ENCODE measurements around the gene PYM1. TPM values are rescaled to one million over a fixed set of nuclear protein-coding genes. Genes with fewer than 3 reads are reported as not detected.

PYM1 gene
- polyA plus RNA-seq, 1 donor from 2014 or later: 49.3 TPM

DNA sequence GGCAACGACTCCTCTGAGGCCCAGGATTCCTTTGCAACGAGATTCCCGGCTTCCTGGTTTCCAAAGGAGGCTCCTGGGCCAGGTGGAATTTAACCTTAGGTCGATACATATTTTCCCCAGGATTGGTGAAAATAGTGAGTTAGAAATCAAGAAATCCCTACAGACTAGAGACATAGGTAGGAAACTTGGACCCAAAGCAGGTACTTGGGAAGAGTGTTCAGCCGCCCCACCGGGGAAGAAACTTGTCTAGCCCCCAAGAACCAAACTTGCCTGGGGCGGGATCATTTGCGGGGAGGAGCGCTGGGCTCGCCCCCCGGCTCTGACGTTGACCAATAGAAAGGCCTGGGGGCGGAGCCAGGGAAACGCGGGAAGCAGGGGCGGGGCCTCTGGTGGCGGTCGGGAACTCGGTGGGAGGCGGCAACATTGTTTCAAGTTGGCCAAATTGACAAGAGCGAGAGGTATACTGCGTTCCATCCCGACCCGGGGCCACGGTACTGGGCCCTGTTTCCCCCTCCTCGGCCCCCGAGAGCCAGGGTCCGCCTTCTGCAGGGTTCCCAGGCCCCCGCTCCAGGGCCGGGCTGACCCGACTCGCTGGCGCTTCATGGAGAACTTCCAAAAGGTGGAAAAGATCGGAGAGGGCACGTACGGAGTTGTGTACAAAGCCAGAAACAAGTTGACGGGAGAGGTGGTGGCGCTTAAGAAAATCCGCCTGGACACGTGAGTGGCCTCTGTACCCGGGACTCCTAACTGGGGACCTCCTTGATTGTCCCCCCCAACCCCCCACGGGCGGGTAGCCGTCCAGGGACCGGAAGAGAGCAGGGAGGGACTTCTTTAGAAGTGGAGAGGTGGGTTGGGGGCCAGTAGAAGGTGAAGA is 39.0 kb upstream of the PYM1 start, which contains the start of gene CDK2:
TSS of gene CDK2 (plus strand) at position 423 of the 874 bp plus-strand sequence. CDS start at position 602, 179 bp downstream.
- H3K9ac ChIP-seq (ENCODE audit: low read length): peak within 1 kb of the TSS; percentile 34
- no peak within 1 kb of the TSS for H3K27ac ChIP-seq (ENCODE audit: low read length)
- no peaks in the 10 kb centered on the region for H3K9me3 ChIP-seq (ENCODE audit: low read length)
- no peaks in the 10 kb centered on the region for H3K9me2 ChIP-seq (ENCODE audit: insufficient read depth, low read length)
- H3K4me3 ChIP-seq (ENCODE audit: low read length): peak within 1 kb of the TSS; percentile 83
- peak within 1 kb of the TSS; percentile 57 for H2AFZ ChIP-seq (ENCODE audit: low read depth, low read length)
- H3K4me2 ChIP-seq (ENCODE audit: low read length): peak within 1 kb of the TSS; percentile 68
- H4K20me1 ChIP-seq (ENCODE audit: insufficient read depth): no peaks in the 10 kb centered on the region
- H3K36me3 ChIP-seq (ENCODE audit: insufficient read depth, low read length): no peaks in the 10 kb centered on the region
- TF ChIP-seq MXI1 (conservative IDR thresholded peaks at IDR 0.05; ENCODE audit: poor library complexity, severe bottlenecking): no peak
- TF ChIP-seq, protein P1, sequence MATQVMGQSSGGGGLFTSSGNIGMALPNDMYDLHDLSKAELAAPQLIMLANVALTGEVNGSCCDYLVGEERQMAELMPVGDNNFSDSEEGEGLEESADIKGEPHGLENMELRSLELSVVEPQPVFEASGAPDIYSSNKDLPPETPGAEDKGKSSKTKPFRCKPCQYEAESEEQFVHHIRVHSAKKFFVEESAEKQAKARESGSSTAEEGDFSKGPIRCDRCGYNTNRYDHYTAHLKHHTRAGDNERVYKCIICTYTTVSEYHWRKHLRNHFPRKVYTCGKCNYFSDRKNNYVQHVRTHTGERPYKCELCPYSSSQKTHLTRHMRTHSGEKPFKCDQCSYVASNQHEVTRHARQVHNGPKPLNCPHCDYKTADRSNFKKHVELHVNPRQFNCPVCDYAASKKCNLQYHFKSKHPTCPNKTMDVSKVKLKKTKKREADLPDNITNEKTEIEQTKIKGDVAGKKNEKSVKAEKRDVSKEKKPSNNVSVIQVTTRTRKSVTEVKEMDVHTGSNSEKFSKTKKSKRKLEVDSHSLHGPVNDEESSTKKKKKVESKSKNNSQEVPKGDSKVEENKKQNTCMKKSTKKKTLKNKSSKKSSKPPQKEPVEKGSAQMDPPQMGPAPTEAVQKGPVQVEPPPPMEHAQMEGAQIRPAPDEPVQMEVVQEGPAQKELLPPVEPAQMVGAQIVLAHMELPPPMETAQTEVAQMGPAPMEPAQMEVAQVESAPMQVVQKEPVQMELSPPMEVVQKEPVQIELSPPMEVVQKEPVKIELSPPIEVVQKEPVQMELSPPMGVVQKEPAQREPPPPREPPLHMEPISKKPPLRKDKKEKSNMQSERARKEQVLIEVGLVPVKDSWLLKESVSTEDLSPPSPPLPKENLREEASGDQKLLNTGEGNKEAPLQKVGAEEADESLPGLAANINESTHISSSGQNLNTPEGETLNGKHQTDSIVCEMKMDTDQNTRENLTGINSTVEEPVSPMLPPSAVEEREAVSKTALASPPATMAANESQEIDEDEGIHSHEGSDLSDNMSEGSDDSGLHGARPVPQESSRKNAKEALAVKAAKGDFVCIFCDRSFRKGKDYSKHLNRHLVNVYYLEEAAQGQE (IDR thresholded peaks at IDR 0.05; ENCODE audit: borderline replicate concordance): no peak
- no peaks in the 10 kb centered on the region for H3F3A ChIP-seq (ENCODE audit: insufficient read depth, low read length, poor library complexity, severe bottlenecking)
- H3K27me3 ChIP-seq (ENCODE audit: insufficient read depth, low read depth, low read length): no peaks in the 10 kb centered on the region
- H3K79me2 ChIP-seq (replicated peaks; ENCODE audit: insufficient read depth, low read length): no peaks in the 10 kb centered on the region

DNA sequence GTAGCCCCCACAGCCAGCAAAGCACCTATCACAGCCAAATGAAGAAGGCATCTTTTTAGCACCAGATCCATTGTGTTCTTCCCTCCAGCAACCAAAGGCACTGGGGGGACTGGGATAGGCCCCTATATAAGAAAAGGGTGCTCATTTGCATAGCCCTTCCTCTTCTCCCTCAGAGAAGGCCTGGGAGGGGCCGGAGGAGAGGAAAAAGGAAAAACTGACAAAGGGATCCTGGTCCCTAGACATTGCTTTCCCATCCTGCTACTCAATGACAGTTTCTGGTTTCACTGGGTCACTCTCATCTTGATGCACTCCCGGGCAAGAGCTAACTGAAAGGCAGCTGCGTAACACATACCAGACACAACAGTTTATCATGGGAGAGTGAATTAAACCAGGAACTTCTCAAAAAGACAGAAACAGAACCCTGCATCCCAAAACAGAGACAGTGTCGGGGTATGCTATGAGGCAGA is 38.3 kb upstream of the PYM1 start, which contains the start of gene PMEL:
TSS of gene PMEL (minus strand) at position 102 of the 467 bp plus-strand sequence. CDS start at position 71, 31 bp downstream.
- peak within 1 kb of the TSS; percentile 57 for H2AFZ ChIP-seq (ENCODE audit: low read depth, low read length)
- H3K9ac ChIP-seq (ENCODE audit: low read length): peak within 1 kb of the TSS; percentile 34
- H3K4me2 ChIP-seq (ENCODE audit: low read length): peak within 1 kb of the TSS; percentile 68
- TF ChIP-seq MXI1 (conservative IDR thresholded peaks at IDR 0.05; ENCODE audit: poor library complexity, severe bottlenecking): no peak
- no peak for TF ChIP-seq TAF1 (IDR thresholded peaks at IDR 0.05; ENCODE audit: low read depth)
- no peak for TF ChIP-seq EZH2 (IDR thresholded peaks at IDR 0.05; ENCODE audit: borderline replicate concordance, insufficient read depth, low read length, poor library complexity, severe bottlenecking)
- TF ChIP-seq, protein P2, sequence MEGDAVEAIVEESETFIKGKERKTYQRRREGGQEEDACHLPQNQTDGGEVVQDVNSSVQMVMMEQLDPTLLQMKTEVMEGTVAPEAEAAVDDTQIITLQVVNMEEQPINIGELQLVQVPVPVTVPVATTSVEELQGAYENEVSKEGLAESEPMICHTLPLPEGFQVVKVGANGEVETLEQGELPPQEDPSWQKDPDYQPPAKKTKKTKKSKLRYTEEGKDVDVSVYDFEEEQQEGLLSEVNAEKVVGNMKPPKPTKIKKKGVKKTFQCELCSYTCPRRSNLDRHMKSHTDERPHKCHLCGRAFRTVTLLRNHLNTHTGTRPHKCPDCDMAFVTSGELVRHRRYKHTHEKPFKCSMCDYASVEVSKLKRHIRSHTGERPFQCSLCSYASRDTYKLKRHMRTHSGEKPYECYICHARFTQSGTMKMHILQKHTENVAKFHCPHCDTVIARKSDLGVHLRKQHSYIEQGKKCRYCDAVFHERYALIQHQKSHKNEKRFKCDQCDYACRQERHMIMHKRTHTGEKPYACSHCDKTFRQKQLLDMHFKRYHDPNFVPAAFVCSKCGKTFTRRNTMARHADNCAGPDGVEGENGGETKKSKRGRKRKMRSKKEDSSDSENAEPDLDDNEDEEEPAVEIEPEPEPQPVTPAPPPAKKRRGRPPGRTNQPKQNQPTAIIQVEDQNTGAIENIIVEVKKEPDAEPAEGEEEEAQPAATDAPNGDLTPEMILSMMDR (IDR thresholded peaks at IDR 0.05; ENCODE audit: poor library complexity, severe bottlenecking): no peak
- TF ChIP-seq RAD21 (conservative IDR thresholded peaks at IDR 0.05): no peak
- H3K79me2 ChIP-seq (replicated peaks; ENCODE audit: insufficient read depth, low read length): no peaks in the 10 kb centered on the region
- H3F3A ChIP-seq (ENCODE audit: insufficient read depth, low read length, poor library complexity, severe bottlenecking): no peaks in the 10 kb centered on the region
- H4K20me1 ChIP-seq (ENCODE audit: insufficient read depth): no peaks in the 10 kb centered on the region
- H3K9me2 ChIP-seq (ENCODE audit: insufficient read depth, low read length): no peaks in the 10 kb centered on the region
- peak within 1 kb of the TSS; percentile 83 for H3K4me3 ChIP-seq (ENCODE audit: low read length)
- no peak within 1 kb of the TSS for H3K27ac ChIP-seq (ENCODE audit: low read length)
- no peaks in the 10 kb centered on the region for H3K36me3 ChIP-seq (ENCODE audit: insufficient read depth, low read length)
- no peaks in the 10 kb centered on the region for H3K9me3 ChIP-seq (ENCODE audit: low read length)
- no peaks in the 10 kb centered on the region for H3K27me3 ChIP-seq (ENCODE audit: insufficient read depth, low read depth, low read length)
